MG63 (cell line): Measurements from ENCODE around the gene TMEM150B. TPM values are rescaled to one million over a fixed set of nuclear protein-coding genes. Genes with fewer than 3 reads are reported as not detected.
A peak's percentile ranks its signal among the peaks of the same experiment; 100 is the strongest.
"Not testable (repeated sequence)": the region's sequence is repeated elsewhere in the genome, so short reads cannot be mapped to it uniquely, and the experiment has no call there.

Experiments
- DNase-seq: peaks from one replicate; pipeline ENCODE4 v3.0.0-alpha.2; 2020
- H3K27me3 ChIP-seq: fragments of 250-450 bp; sonication (Bioruptor Pico); 2 replicates; pipeline ENCODE4 v1.5.1; 2020; ENCODE audit warnings: mild to moderate bottlenecking, moderate library complexity
- H3K36me3 ChIP-seq: fragments of 250-450 bp; sonication (Bioruptor Pico); 2 replicates; pipeline ENCODE4 v1.5.1; 2020; ENCODE audit warnings: mild to moderate bottlenecking, moderate library complexity
- H3K4me3 ChIP-seq: fragments of 250-450 bp; sonication (Bioruptor Pico); 2 replicates; pipeline ENCODE4 v1.5.1; 2020; ENCODE audit warnings: mild to moderate bottlenecking, moderate library complexity
- H3K9me3 ChIP-seq: fragments of 250-450 bp; sonication (Bioruptor Pico); 2 replicates; pipeline ENCODE4 v1.5.1; 2020; ENCODE audit warnings: mild to moderate bottlenecking, moderate library complexity
- total RNA-seq: library from RNA; depleted of rRNA; stranded (reverse); fragments of >200 nt; shearing (Covaris generic); gene quantifications from 2 replicates; pipeline ENCODE4 v1.2.3, GENCODE V29; 2014; ENCODE audit warnings: low replicate concordance

The TMEM150B gene
- total RNA-seq, 1 experiment from 2014 or later = not detected

- Histone ChIP-seq H3K27me3 (no peaks in the 10 kb centered on the region), H3K36me3 (peaks cover 13% of the 10 kb centered on the region), H3K4me3 (no peak overlapping the region), H3K9me3 (no peaks in the 10 kb centered on the region)
- no peak for DNase-seq
These were observed 20.1 kb upstream of the TMEM150B start for GRCh38 chr19:55345101-55345817.

- Histone ChIP-seq H3K36me3 (peaks cover 13% of the 10 kb centered on the region), H3K27me3 (no peaks in the 10 kb centered on the region), H3K4me3 (no peak overlapping the region), H3K9me3 (no peaks in the 10 kb centered on the region)
- no peak for DNase-seq
These were observed 19.3 kb upstream of the TMEM150B start for GRCh38 chr19:55344444-55344843.

GRCh38 chr19:55341595-55342531 is 16.7 kb upstream of the TMEM150B start:
- Histone ChIP-seq H3K27me3 (peaks cover 5% of the 10 kb centered on the region; the same call in 1 of the 2 replicates), H3K4me3 (no peak overlapping the region), H3K9me3 (no peaks in the 10 kb centered on the region), H3K36me3 (peaks cover 13% of the 10 kb centered on the region)
- DNase-seq = no peak

- Histone ChIP-seq H3K9me3 (no peaks in the 10 kb centered on the region), H3K4me3 (peak overlapping the region; percentile 69; the same call in 1 of the 2 replicates), H3K36me3 (peaks cover 12% of the 10 kb centered on the region), H3K27me3 (peaks cover 12% of the 10 kb centered on the region)
- peak; percentile 52 for DNase-seq
These were observed 16.0 kb upstream of the TMEM150B start for GRCh38 chr19:55341171-55341588.

- no peaks in the 10 kb centered on the region for H3K9me3 ChIP-seq
- no peak for DNase-seq
These were observed 15.6 kb upstream of the TMEM150B start for GRCh38 chr19:55340784-55341147.

GRCh38 chr19:55339889-55340783 is 15.0 kb upstream of the TMEM150B start:
- Histone ChIP-seq H3K4me3 (peak overlapping the region; percentile 69), H3K27me3 (peaks cover 13% of the 10 kb centered on the region), H3K9me3 (no peaks in the 10 kb centered on the region), H3K36me3 (peaks cover 9% of the 10 kb centered on the region)
- DNase-seq = peak; percentile 44

More at GRCh38 chr19:55340784-55341147, 15.6 kb upstream of the TMEM150B start:
- H3K36me3 ChIP-seq = peaks cover 9% of the 10 kb centered on the region
- H3K4me3 ChIP-seq = peak overlapping the region; percentile 69
- peaks cover 13% of the 10 kb centered on the region for H3K27me3 ChIP-seq

GRCh38 chr19:55339105-55339888 is 14.2 kb upstream of the TMEM150B start, which contains the start of gene KMT5C:
TSS of gene KMT5C (plus strand) at chr19:55339876. CDS start at chr19:55341937, 2,061 bp downstream.
- H3K4me3 ChIP-seq = peak within 1 kb of the TSS; percentile 69
- H3K27me3 ChIP-seq = peaks cover 13% of the 10 kb centered on the region
- H3K9me3 ChIP-seq = no peaks in the 10 kb centered on the region
- peak; percentile 100 for DNase-seq
- peaks cover 9% of the 10 kb centered on the region for H3K36me3 ChIP-seq

- H3K4me3 ChIP-seq = no peak overlapping the region
- DNase-seq = no peak
- H3K27me3 ChIP-seq = peaks cover 13% of the 10 kb centered on the region
- no peaks in the 10 kb centered on the region for H3K9me3 ChIP-seq
- H3K36me3 ChIP-seq = no peaks in the 10 kb centered on the region
These were observed 11.0 kb upstream of the TMEM150B start for GRCh38 chr19:55336101-55336500.

GRCh38 chr19:55333870-55334269 is 8.7 kb upstream of the TMEM150B start:
- Histone ChIP-seq H3K9me3 (no peaks in the 10 kb centered on the region), H3K36me3 (no peaks in the 10 kb centered on the region), H3K27me3 (peaks cover 13% of the 10 kb centered on the region), H3K4me3 (no peak overlapping the region)
- DNase-seq = no peak

GRCh38 chr19:55329791-55330190 is 4.7 kb upstream of the TMEM150B start:
- not testable (repeated sequence) for H3K4me3 ChIP-seq, DNase-seq, H3K9me3 ChIP-seq, H3K27me3 ChIP-seq, H3K36me3 ChIP-seq

GRCh38 chr19:55328774-55329318 is 3.7 kb upstream of the TMEM150B start:
- not testable (repeated sequence) for DNase-seq, H3K4me3 ChIP-seq, H3K36me3 ChIP-seq, H3K9me3 ChIP-seq, H3K27me3 ChIP-seq

- Histone ChIP-seq H3K4me3 (no peak overlapping the region), H3K27me3 (no peaks in the 10 kb centered on the region), H3K36me3 (no peaks in the 10 kb centered on the region), H3K9me3 (no peaks in the 10 kb centered on the region)
- no peak for DNase-seq
These were observed 479 bp downstream of the TMEM150B start for GRCh38 chr19:55324662-55325061.

- no peaks in the 10 kb centered on the region for H3K27me3 ChIP-seq
- no peak for DNase-seq
These were observed 2.8 kb downstream of the TMEM150B start for GRCh38 chr19:55322204-55322885.

GRCh38 chr19:55321466-55322137 is 3.5 kb downstream of the TMEM150B start:
- Histone ChIP-seq H3K9me3 (no peaks in the 10 kb centered on the region), H3K27me3 (no peaks in the 10 kb centered on the region), H3K36me3 (no peaks in the 10 kb centered on the region), H3K4me3 (no peak overlapping the region)
- no peak for DNase-seq

More at GRCh38 chr19:55322204-55322885, 2.8 kb downstream of the TMEM150B start:
- Histone ChIP-seq H3K9me3 (no peaks in the 10 kb centered on the region), H3K36me3 (no peaks in the 10 kb centered on the region), H3K4me3 (no peak overlapping the region)
